Activated T-cell treated with anti-CD3 and anti-CD28 coated beads, Interleukin-2, amount 50 U/mL, for 4 hours (primary cell): ENCODE data around the gene ATXN2. TPM values are rescaled to one million over a fixed set of nuclear protein-coding genes. Genes with fewer than 3 reads are reported as not detected.

Experiments
- ATAC-seq, 2 donors: fragments of 200-7000 bp; cut with Tn5 transposase; one replicate each; pipeline ENCODE4 v1.10.0; 2021
- DNase-seq: peaks from one replicate; pipeline ENCODE4 v3.0.0-alpha.2; 2020
- H3K27me3 Mint-ChIP-seq: one replicate; pipeline ENCODE4 v1.8.0; 2021; ENCODE audit warnings: low read depth, mixed read lengths
- H3K36me3 Mint-ChIP-seq: one replicate; pipeline ENCODE4 v1.8.0; 2022; ENCODE audit warnings: mixed read lengths; ENCODE audit not compliant: insufficient read depth
- H3K4me1 Mint-ChIP-seq: one replicate; pipeline ENCODE4 v1.8.0; 2021; ENCODE audit warnings: low read depth, mixed read lengths
- H3K4me3 Mint-ChIP-seq: one replicate; pipeline ENCODE4 v1.8.0; 2021; ENCODE audit warnings: mild to moderate bottlenecking, moderate library complexity, mixed read lengths
- H3K9me3 Mint-ChIP-seq: one replicate; pipeline ENCODE4 v1.8.0; 2021; ENCODE audit warnings: mixed read lengths
- total RNA-seq, 3 donors: library from RNA; stranded (reverse); gene quantifications; one replicate each; pipeline ENCODE4 v1.2.1, GENCODE V29; 2021

ATXN2 gene
- total RNA-seq, 3 donors from 2014 or later, result 32.3 to 34.8 (median 34.2) TPM

DNA sequence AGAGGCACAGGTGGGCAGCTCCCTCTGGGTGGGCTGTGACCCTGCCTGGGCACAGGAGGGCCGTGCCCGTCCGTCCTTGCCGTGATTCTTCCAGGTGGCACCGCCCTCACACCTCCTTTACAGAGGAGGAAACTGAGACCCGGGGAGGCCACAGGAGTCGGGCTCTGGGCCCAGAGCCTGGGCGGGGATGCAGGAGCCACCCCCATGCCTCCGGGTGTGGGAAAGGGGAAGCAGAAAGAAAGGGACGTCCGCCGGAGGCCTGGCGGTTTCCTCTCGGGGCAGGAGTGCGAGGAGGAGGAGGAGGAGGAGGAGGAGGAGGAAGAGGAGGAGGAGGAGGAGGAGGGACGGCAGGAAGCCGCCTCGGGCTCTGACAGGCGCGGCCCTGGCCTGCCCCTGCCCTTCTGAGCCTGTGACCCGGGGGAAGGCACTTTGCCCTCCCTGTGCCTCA, 170.4 kb downstream of the ATXN2 start:
- DNase-seq, result no peak
- Mint-ChIP-seq H3K9me3 (no peaks in the 10 kb centered on the region), H3K27me3 (no peaks in the 10 kb centered on the region), H3K4me3 (peak overlapping the region; percentile 86), H3K36me3 (peaks cover 13% of the 10 kb centered on the region), H3K4me1 (peaks cover 92% of the 10 kb centered on the region)
- ATAC-seq, result no peak

DNA sequence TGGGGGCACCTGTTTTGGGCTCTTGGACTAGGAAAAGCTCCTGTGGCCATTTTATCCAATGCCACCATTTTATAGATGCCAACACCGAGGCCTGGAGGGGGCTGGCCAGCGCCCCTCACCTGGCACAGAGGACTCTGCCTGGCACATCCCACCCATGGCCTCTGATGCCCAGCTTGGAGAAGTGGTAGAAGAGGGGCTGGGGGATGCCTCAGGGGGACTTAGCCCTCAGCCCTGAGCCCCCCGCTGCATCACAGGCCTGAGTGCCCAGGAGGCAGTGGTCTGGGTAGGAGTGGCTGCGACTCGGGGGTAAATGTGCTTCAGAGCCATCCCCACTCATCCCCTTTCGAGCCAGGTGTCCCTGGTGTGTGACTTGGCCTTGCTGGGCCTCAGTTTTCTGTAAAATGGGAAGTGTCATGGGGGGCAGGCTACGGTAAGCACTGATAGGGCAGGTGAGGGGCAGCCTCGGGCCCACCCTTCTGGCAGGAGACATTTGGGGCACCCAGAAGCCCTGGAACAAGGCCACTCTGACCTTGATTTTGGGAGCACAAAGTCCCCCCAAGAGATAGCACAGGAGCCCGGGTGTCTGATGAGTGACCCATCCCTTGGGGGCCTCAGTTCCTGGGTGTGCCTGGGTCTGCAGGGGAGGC, 170.9 kb downstream of the ATXN2 start:
- Mint-ChIP-seq H3K9me3 (no peaks in the 10 kb centered on the region), H3K36me3 (peaks cover 13% of the 10 kb centered on the region), H3K4me1 (peaks cover 87% of the 10 kb centered on the region), H3K4me3 (peak overlapping the region; percentile 86), H3K27me3 (no peaks in the 10 kb centered on the region)
- ATAC-seq (no peak), DNase-seq (no peak)

DNA sequence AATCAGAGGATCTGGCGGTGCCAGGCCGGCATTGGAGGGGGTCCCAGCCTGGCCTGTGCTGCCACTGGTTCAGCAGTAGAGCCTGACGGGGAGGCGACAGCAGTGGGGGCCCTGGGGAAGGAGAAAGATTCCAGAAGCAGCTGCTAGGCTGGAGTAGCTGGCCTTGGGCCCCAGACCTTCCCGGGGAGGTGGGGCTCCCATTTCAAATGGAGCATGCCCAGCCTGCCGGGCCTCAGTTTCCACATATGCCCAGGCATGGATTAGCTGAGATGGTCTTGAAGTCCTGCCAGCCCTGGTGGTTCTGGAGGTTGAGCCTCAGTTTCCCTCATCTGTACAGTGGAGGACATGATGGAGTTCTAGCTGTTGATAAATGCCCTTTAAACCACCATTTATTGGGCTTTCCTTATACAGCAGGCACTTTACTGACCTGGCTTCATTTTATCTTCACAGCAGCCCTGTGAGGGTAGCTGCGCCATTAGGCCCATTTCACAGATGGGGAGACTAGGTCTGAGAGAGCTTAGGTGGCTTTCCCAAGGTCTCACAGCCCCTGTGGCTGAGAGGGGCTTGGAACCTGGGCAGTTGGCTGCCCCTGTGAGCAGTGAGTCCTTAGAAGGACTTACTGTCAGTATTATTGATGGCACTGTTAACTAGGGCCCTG, 171.6 kb downstream of the ATXN2 start:
- Mint-ChIP-seq H3K27me3 (no peaks in the 10 kb centered on the region), H3K4me3 (peak overlapping the region; percentile 8), H3K9me3 (no peaks in the 10 kb centered on the region), H3K36me3 (peaks cover 12% of the 10 kb centered on the region), H3K4me1 (peaks cover 85% of the 10 kb centered on the region)
- DNase-seq, result no peak
- no peak for ATAC-seq

DNA sequence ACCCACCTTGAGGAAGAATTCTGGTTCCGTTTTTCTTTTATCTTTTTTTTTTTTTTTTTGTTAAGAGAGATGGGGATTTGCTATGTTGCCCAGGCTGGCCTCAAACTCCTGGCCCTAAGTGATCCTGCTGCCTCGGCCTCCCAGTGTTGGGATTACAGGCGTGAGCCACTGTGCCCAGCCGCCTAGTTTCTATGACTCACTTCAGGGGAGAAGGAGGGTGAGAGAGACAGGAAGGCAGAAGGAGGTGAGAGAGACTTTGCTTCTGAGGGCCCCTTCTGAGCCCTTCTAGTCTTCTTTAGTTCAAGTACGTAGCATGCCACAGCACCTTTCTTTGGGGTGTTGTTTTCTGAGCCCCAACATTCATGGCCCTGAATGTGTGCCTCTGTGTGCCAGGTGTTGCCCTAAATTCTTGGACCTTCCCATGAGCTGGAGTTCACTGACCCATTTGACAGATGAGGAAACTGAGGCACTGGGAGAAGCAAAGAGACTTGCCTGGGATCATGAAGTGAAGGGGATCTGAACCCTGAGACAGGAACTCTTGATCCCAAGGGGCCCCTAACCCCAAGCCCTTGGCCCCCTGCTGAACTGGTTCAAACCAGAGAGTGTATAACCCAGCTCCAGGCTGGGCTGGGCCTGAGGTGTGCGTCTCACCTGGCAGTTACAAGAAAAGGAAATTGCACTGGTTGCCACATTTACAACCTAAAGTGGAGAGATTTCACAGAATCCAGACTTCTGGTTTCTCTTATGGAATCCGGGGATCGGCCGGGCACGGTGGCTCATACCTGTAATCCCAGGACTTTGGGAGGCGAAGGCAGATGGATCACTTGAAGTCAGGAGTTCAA, 172.6 kb downstream of the ATXN2 start:
- no peak for DNase-seq
- Mint-ChIP-seq H3K4me1 (peaks cover 81% of the 10 kb centered on the region), H3K4me3 (peak overlapping the region; percentile 47), H3K9me3 (no peaks in the 10 kb centered on the region), H3K36me3 (peaks cover 10% of the 10 kb centered on the region), H3K27me3 (no peaks in the 10 kb centered on the region)
- peak; percentile 44 to 45 for ATAC-seq

DNA sequence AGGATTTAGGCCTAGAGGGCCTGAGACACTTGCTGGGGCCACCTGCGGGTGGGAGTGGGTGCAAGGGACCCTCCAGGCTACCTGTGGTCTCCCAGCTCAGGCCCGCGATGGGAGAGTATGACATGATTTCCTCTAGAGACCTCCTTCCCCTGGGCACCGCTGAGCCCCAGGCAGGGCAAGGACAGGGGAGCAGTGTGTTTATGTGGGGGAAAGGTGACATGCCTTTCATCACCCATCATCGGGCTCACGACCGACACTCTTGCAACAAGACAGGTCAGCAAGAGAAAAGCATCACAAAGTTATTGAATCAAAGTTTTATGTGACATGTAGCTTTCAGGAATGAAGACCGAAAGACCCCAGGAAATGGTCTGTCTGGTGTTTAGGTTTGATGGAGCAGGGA, 173.5 kb downstream of the ATXN2 start:
- H3K27me3 Mint-ChIP-seq, result no peaks in the 10 kb centered on the region
- no peak for DNase-seq
- H3K4me3 Mint-ChIP-seq, result peak overlapping the region; percentile 47
- H3K4me1 Mint-ChIP-seq, result peaks cover 73% of the 10 kb centered on the region
- ATAC-seq, result no peak
- peaks cover 12% of the 10 kb centered on the region for H3K36me3 Mint-ChIP-seq
- no peaks in the 10 kb centered on the region for H3K9me3 Mint-ChIP-seq

DNA sequence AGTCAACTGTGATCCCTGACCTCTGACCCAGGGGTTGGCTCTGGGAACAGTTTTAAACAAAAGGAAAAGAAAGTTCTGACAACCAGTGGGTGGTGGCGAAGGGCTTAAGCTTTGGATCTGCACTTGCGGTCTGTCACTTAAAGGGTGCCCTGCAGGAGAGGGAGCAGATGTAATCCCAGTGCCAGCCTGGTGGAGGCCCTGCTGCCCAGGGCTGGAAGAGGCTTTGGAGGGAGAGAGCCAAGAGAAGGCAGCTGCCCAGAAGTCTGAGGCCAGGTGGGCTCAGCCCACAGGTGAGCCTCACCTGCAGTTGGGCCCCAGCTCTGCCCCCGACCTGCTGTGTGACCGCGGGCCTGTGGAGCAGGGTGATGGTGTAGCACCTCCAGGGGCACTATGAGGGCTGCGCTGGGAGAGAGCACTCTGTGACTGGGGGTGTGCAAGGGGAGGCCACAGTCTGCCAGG, 174.3 kb downstream of the ATXN2 start:
- H3K9me3 Mint-ChIP-seq, result no peaks in the 10 kb centered on the region
- DNase-seq (no peak), ATAC-seq (peak in 1 of 2 donors; percentile 11)
- no peaks in the 10 kb centered on the region for H3K27me3 Mint-ChIP-seq
- H3K4me3 Mint-ChIP-seq, result no peak overlapping the region
- H3K36me3 Mint-ChIP-seq, result peaks cover 15% of the 10 kb centered on the region
- peaks cover 65% of the 10 kb centered on the region for H3K4me1 Mint-ChIP-seq

DNA sequence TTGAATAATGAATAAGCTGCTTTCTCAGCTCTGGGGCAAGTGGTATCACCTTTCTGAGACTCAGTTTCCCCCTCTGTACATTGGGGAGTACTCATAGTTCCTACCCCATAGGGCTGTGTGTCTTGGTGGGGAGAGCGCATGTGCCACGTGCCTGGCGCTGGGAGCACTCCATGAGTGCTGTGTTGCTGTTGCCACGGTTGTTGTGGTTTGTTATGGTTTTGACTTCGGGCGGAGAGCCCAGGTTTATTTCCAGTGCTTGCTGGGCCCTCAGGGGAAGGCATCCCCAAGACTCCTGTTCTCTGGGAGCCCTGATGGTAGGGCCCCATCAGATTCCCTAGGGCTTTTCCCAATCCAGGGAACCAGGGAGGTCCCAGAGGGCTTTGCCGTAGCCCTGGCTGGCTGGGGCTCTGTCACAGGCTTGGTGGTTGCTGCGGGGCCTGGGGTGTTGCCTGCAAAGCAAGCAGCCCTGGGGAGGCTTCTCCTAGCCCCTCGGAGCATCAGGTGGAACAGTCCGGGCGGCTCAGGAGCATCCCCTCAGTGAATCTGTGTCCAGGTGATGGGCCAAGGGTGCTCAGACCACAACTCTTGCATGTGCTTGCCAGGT, 174.8 kb downstream of the ATXN2 start:
- peaks cover 60% of the 10 kb centered on the region for H3K4me1 Mint-ChIP-seq
- ATAC-seq, result no peak
- no peak for DNase-seq
- H3K36me3 Mint-ChIP-seq, result peaks cover 15% of the 10 kb centered on the region
- no peaks in the 10 kb centered on the region for H3K9me3 Mint-ChIP-seq
- H3K4me3 Mint-ChIP-seq, result no peak overlapping the region
- H3K27me3 Mint-ChIP-seq, result no peaks in the 10 kb centered on the region

DNA sequence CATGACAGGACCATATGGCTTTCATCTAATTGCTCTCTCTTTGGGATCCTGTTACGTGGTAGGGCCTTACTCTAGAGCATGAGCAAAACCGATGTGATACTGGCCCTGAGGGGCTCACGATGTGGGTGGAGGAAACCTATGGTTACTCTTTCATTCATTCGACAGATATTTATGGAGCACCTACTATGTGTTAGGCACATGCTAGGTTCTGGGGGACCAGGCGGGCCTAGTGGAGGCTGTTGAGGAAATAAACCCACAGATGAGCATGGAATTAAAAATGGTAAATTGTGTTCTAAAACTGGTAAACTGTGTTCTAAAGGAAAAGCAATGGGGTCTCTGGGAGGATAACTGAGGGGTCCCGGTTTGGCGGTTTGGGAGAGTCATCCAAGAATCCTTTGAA, 178.6 kb downstream of the ATXN2 start:
- ATAC-seq, result no peak
- no peak for DNase-seq
- no peak overlapping the region for H3K4me3 Mint-ChIP-seq
- peaks cover 33% of the 10 kb centered on the region for H3K4me1 Mint-ChIP-seq
- peaks cover 17% of the 10 kb centered on the region for H3K36me3 Mint-ChIP-seq
- H3K27me3 Mint-ChIP-seq, result no peaks in the 10 kb centered on the region
- H3K9me3 Mint-ChIP-seq, result no peaks in the 10 kb centered on the region

DNA sequence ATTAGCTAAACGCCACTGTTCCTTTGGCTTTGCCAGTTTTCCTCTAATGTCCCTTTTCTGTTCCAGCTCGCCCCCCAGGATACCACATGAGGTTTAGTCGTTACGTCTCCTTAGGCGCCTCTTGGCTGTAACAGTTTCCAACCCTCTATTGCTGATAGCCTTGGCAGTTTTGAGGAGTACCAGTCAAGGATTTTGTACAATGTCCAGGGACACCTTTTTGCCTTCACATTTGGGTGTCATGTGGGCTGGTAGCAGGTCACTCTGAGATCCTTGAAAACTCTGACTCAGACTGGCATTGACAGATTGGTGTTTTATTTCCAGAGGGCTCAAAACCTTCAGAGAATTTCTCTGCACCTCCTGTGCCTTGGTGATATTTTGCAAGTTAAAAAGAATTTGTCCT, 179.3 kb downstream of the ATXN2 start:
- DNase-seq, result no peak
- no peaks in the 10 kb centered on the region for H3K9me3 Mint-ChIP-seq

DNA sequence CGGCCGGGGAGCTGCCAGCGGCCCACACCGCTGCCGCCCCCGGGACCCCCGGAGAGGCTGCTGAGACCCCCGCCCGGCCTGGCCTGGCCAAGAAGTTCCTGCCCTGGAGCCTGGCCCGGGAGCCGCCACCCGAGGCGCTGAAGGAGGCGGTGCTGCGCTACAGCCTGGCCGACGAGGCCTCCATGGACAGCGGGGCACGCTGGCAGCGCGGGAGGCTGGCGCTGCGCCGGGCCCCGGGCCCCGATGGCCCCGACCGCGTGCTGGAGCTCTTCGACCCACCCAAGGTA, 180.6 kb downstream of the ATXN2 start:
- H3K36me3 Mint-ChIP-seq, result peaks cover 19% of the 10 kb centered on the region
- no peak for DNase-seq
- no peaks in the 10 kb centered on the region for H3K9me3 Mint-ChIP-seq
- H3K27me3 Mint-ChIP-seq, result no peaks in the 10 kb centered on the region
- no peak overlapping the region for H3K4me3 Mint-ChIP-seq
- peaks cover 35% of the 10 kb centered on the region for H3K4me1 Mint-ChIP-seq
- no peak for ATAC-seq

More for the DNA sequence above, 179.3 kb downstream of the ATXN2 start:
- Mint-ChIP-seq H3K36me3 (peaks cover 19% of the 10 kb centered on the region), H3K27me3 (no peaks in the 10 kb centered on the region), H3K4me3 (no peak overlapping the region), H3K4me1 (peaks cover 31% of the 10 kb centered on the region)
- no peak for ATAC-seq

DNA sequence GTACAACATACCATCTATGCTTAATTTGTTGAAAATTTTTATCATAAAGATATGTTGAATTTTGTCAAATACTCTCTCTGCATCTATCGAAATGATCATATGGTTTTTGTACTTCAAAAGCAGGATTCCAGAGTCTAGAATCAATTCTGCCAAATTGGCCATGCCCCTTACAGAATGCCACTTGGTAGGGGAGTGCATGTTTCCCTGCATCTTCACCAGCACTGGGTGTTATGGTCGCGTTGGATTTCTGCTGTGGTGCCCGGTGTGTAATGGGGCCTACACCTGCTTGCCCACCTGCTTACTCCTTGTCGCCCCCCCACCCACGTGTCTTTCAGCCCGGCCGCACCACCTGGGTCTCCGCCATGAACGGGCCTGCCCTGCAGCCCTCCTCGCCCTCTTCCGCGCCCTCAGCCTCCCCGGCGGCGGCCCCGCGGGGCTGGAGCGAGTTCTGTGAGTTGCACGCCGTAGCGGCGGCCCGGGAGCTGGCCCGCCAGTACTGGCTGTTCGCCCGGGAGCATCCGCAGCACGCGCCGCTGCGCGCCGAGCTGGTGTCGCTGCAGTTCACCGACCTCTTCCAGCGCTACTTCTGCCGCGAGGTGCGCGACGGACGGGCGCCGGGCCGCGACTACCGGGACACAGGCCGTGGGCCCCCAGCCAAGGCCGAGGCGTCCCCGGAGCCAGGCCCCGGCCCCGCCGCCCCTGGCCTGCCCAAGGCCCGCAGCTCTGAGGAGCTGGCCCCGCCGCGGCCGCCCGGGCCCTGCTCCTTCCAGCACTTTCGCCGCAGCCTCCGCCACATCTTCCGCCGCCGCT, 181.1 kb downstream of the ATXN2 start:
- Mint-ChIP-seq H3K4me3 (no peak overlapping the region), H3K36me3 (peaks cover 23% of the 10 kb centered on the region), H3K9me3 (no peaks in the 10 kb centered on the region), H3K27me3 (no peaks in the 10 kb centered on the region), H3K4me1 (peaks cover 40% of the 10 kb centered on the region)
- no peak for DNase-seq
- ATAC-seq, result no peak

DNA sequence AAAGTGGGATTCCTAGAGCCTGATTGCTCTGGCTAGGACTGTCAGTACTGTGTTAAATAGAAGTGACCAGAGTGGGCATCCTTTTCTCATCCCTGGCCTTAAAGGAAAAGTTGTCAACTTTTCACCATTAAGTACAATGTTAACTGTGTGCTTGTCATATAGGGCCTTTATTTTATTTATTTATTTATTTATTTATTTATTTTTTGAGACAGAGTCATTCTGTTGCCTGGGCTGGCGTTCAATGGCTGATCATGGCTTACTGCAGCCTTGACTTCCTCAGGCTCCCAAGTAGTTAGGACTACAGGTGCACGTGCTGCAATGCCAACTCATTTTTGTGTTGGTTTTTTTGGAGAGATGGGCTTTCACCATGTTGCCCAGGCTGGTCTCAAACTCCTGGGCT, 181.8 kb downstream of the ATXN2 start:
- ATAC-seq (no peak), DNase-seq (no peak)
- no peaks in the 10 kb centered on the region for H3K27me3 Mint-ChIP-seq
- no peak overlapping the region for H3K4me3 Mint-ChIP-seq
- peaks cover 43% of the 10 kb centered on the region for H3K4me1 Mint-ChIP-seq
- H3K9me3 Mint-ChIP-seq, result no peaks in the 10 kb centered on the region
- H3K36me3 Mint-ChIP-seq, result peaks cover 25% of the 10 kb centered on the region

DNA sequence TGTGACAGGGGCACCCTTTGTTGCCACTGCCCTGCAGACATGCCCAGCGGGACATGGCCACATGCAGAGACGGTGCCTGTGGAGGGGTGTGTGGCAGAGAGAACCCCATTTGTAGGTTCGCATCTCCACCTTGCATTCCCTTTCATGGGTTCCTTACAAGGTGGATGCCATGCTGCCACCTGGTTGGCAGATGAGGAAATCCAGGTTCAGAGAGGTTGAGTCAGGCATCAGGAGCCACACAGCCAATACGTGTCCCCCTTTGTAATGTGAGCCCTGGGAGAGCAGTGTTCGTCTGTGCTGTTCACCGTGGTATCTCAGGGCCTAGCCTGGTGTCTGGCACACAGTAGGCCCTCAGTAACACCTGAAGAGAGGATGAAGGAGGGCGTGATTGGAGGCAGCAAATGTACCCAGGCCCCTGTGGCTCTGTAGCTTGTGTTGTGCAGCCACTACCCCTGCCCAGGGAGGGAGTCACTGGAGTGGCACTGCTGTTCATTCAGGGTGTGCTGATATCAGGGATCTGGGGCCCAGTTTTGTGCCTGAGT, 184.3 kb downstream of the ATXN2 start:
- H3K36me3 Mint-ChIP-seq, result peaks cover 23% of the 10 kb centered on the region
- no peaks in the 10 kb centered on the region for H3K9me3 Mint-ChIP-seq
- H3K27me3 Mint-ChIP-seq, result no peaks in the 10 kb centered on the region
- ATAC-seq (no peak), DNase-seq (no peak)
- peaks cover 62% of the 10 kb centered on the region for H3K4me1 Mint-ChIP-seq
- no peak overlapping the region for H3K4me3 Mint-ChIP-seq
